Loucy (cell line): Measurements from ENCODE around the gene COPS6.

Experiments
- H2AFZ ChIP-seq: fragments of 200-600 bp; sonication (generic); 2 replicates; pipeline ENCODE4 v1.6.0; 2016; ENCODE audit warnings: antibody characterized with exemption, mild to moderate bottlenecking, low read length, moderate library complexity
- H3F3A ChIP-seq: fragments of 200-600 bp; 2 replicates; pipeline ENCODE4 v1.6.0; 2016; ENCODE audit warnings: antibody characterized with exemption, low read depth, mild to moderate bottlenecking
- H3K27me3 ChIP-seq: fragments of 200-600 bp; sonication (generic); 2 replicates; pipeline ENCODE4 v1.6.1; 2014; ENCODE audit warnings: low read length, mild to moderate bottlenecking; ENCODE audit not compliant: insufficient read depth, poor library complexity, severe bottlenecking
- H3K36me3 ChIP-seq: fragments of 200-600 bp; sonication (generic); 2 replicates; pipeline ENCODE4 v1.6.1; 2016; ENCODE audit warnings: low read length; ENCODE audit not compliant: insufficient read depth
- H3K4me1 ChIP-seq: fragments of 200-600 bp; sonication (generic); 2 replicates; pipeline ENCODE4 v1.5.1; 2014; ENCODE audit warnings: low read length, mild to moderate bottlenecking; ENCODE audit not compliant: insufficient read depth, poor library complexity, severe bottlenecking
- H3K4me2 ChIP-seq: fragments of 200-600 bp; sonication (generic); 2 replicates; pipeline ENCODE4 v1.6.0; 2014; ENCODE audit warnings: antibody characterized with exemption, low read length, low read depth, mild to moderate bottlenecking; ENCODE audit not compliant: poor library complexity, severe bottlenecking
- H3K4me3 ChIP-seq: fragments of 200-600 bp; sonication (generic); 2 replicates; pipeline ENCODE4 v1.5.1; 2014; ENCODE audit warnings: low read length, mild to moderate bottlenecking, mixed read lengths; ENCODE audit not compliant: poor library complexity, severe bottlenecking
- H3K79me2 ChIP-seq: fragments of 200-600 bp; sonication (generic); 2 replicates; pipeline ENCODE4 v1.6.1; 2014; ENCODE audit warnings: low read length; ENCODE audit not compliant: insufficient read depth
- H3K9ac ChIP-seq: fragments of 200-600 bp; sonication (generic); 2 replicates; pipeline ENCODE4 v1.6.0; 2014; ENCODE audit warnings: mild to moderate bottlenecking, low read depth, low read length, moderate library complexity; ENCODE audit not compliant: poor library complexity, severe bottlenecking
- H3K9me2 ChIP-seq: fragments of 200-600 bp; sonication (generic); replicated peaks from 2 replicates; pipeline ENCODE4 v1.6.1; 2016; ENCODE audit warnings: low read depth, low read length, mixed read lengths
- H3K9me3 ChIP-seq: fragments of 200-600 bp; sonication (generic); 2 replicates; pipeline ENCODE4 v1.6.1; 2014; ENCODE audit warnings: mild to moderate bottlenecking, antibody characterized with exemption, low read length, low read depth; ENCODE audit not compliant: insufficient read depth
- H4K20me1 ChIP-seq: fragments of 200-600 bp; sonication (generic); 2 replicates; pipeline ENCODE4 v1.6.0; 2014; ENCODE audit warnings: antibody characterized with exemption, low read length, mild to moderate bottlenecking; ENCODE audit not compliant: insufficient read depth, poor library complexity, severe bottlenecking
- EZH2phosphoT487 ChIP-seq: fragments of 200-600 bp; IDR thresholded peaks from 2 replicates; pipeline ENCODE4 v1.6.1; 2018; ENCODE audit warnings: antibody characterized with exemption, mild to moderate bottlenecking, moderate library complexity, borderline replicate concordance
- TF ChIP-seq, protein P1 (sequence below): fragments of 200-600 bp; sonication (generic); conservative IDR thresholded peaks from 2 replicates; pipeline ENCODE4 v1.5.1; 2014; ENCODE audit warnings: mild to moderate bottlenecking, antibody characterized with exemption, low read length

Gene COPS6

DNA sequence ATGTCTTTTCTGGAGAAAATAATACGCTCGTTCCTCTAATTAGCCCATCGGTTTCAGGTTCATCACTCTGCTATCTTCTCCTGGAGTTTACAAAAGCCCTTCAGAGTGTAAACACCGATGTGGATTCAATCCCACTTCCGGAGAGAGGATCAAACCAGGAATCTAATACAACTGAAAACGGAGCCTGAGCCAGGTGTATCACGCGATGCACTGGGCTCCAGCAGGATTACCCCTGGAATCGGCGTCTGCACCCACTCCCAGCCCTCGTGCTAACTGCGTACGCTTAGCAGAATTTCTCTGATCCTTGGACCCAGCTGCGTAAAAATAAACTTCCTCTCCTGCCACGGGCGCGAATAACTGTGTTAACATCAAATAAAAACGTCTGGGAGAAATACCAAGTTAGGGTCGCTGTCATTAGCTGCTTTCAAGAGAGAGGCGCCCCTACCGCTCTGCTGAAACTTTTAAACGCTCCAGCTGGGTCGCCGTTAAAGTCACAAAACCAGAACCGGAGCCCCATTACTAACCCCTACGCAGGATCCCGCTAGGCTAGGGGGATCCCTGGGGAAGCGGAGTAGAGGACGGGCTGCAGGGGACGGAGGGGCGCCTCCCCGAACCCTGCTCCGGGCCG lies 7.7 kb upstream of the COPS6 start:
- no peaks in the 10 kb centered on the region for H3K9me3 ChIP-seq
- H3K36me3 ChIP-seq, result peaks cover 20% of the 10 kb centered on the region; the same call in 1 of the 2 replicates
- peak overlapping the region; percentile 95 for H3K4me3 ChIP-seq
- no peaks in the 10 kb centered on the region for H3K27me3 ChIP-seq
- H3K9me2 ChIP-seq, result no peaks in the 10 kb centered on the region
- H3K4me1 ChIP-seq, result peaks cover 16% of the 10 kb centered on the region
- TF ChIP-seq, protein P1, sequence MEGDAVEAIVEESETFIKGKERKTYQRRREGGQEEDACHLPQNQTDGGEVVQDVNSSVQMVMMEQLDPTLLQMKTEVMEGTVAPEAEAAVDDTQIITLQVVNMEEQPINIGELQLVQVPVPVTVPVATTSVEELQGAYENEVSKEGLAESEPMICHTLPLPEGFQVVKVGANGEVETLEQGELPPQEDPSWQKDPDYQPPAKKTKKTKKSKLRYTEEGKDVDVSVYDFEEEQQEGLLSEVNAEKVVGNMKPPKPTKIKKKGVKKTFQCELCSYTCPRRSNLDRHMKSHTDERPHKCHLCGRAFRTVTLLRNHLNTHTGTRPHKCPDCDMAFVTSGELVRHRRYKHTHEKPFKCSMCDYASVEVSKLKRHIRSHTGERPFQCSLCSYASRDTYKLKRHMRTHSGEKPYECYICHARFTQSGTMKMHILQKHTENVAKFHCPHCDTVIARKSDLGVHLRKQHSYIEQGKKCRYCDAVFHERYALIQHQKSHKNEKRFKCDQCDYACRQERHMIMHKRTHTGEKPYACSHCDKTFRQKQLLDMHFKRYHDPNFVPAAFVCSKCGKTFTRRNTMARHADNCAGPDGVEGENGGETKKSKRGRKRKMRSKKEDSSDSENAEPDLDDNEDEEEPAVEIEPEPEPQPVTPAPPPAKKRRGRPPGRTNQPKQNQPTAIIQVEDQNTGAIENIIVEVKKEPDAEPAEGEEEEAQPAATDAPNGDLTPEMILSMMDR, result no peak
- TF ChIP-seq EZH2phosphoT487, result no peak
- H3F3A ChIP-seq, result no peaks in the 10 kb centered on the region
- H4K20me1 ChIP-seq, result peaks cover 44% of the 10 kb centered on the region
- no peak overlapping the region for H2AFZ ChIP-seq
- H3K9ac ChIP-seq, result peak overlapping the region; percentile 97
- H3K79me2 ChIP-seq, result peaks cover 49% of the 10 kb centered on the region
- H3K4me2 ChIP-seq, result peak overlapping the region; percentile 82

DNA sequence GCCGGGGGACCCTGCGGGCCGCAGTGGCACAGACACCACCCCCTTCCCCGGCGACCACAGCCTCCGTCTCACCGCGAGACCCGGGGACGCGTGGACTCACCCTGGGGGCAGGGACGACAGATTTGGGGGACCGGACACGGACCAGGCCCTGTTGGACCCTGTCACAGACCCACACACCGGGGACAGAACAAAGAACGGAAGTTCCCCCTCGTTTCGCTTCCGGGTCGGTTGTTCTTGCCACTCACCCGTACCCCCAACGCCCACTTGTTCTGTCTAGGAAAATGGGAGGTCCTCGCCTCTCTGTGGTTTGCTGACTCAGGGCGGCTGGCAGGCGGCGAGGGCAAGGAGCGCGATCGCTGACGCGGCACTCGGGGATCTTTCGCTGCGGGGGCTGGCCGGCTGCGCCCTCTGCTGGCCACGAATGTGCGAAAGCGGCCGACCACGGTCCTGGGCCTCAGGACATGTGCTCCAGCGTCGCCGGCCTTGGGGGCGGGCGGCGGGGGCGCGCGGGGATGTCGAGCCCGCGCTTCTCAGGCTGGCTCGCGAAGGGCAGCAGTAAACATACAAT lies 7.2 kb upstream of the COPS6 start, which contains the start of gene ZNF3:
ZNF3 (minus strand) TSS at position 189 of the 568 bp plus-strand sequence. CDS start 4,366 bp downstream, outside the sequence.
- H3K9me3 ChIP-seq, result no peaks in the 10 kb centered on the region
- peak within 1 kb of the TSS; percentile 82 for H3K4me2 ChIP-seq
- peaks cover 15% of the 10 kb centered on the region; the same call in 1 of the 2 replicates for H3K36me3 ChIP-seq
- H3K9me2 ChIP-seq, result no peaks in the 10 kb centered on the region
- H2AFZ ChIP-seq, result peak within 1 kb of the TSS; percentile 60
- no peaks in the 10 kb centered on the region for H3F3A ChIP-seq
- TF ChIP-seq, protein P1, result peak; percentile 77
- no peak for TF ChIP-seq EZH2phosphoT487
- peaks cover 16% of the 10 kb centered on the region for H3K4me1 ChIP-seq
- H4K20me1 ChIP-seq, result peaks cover 42% of the 10 kb centered on the region
- peaks cover 46% of the 10 kb centered on the region for H3K79me2 ChIP-seq
- H3K4me3 ChIP-seq, result peak within 1 kb of the TSS; percentile 95
- H3K27me3 ChIP-seq, result no peaks in the 10 kb centered on the region
- peak within 1 kb of the TSS; percentile 97 for H3K9ac ChIP-seq

DNA sequence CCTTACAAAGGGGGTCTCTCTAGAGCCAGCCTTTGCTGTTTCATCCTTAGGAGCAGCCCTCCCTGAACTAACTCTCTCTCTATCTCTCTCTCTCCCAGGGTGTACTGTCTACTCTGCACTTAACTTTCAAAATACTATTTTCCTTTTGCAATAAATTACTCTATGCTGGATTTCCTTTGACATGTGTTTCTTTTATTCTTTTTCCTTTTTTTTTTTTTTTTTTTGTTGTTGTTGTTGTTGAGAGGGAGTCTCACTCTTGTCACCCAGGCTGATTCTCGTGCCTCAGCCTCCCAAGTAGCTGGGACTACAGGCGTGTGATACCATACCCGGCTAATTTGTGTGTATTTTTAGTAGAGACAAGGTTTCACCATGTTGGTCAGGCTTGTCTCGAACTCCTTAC lies 5.8 kb upstream of the COPS6 start:
- peaks cover 17% of the 10 kb centered on the region for H3K4me1 ChIP-seq
- no peak overlapping the region for H3K9ac ChIP-seq
- no peaks in the 10 kb centered on the region for H3F3A ChIP-seq
- no peaks in the 10 kb centered on the region for H3K9me2 ChIP-seq
- no peak overlapping the region for H3K4me3 ChIP-seq
- 0 out of 2 replicates have a peak, but pooled peaks cover 8% of the 10 kb centered on the region for H3K36me3 ChIP-seq
- H3K4me2 ChIP-seq, result no peak overlapping the region
- H4K20me1 ChIP-seq, result peaks cover 31% of the 10 kb centered on the region
- no peaks in the 10 kb centered on the region for H3K27me3 ChIP-seq
- TF ChIP-seq, protein P1, result no peak
- H3K79me2 ChIP-seq, result peaks cover 37% of the 10 kb centered on the region
- H3K9me3 ChIP-seq, result no peaks in the 10 kb centered on the region
- no peak overlapping the region for H2AFZ ChIP-seq
